Activated T-cell treated with anti-CD3 and anti-CD28 coated beads for 4 hours (primary cell): ENCODE measurements around the gene SNX13.

ENCODE experiments used
- DNase-seq: peaks from one replicate; pipeline ENCODE4 v3.0.0-alpha.2; 2020

The SNX13 gene

DNA sequence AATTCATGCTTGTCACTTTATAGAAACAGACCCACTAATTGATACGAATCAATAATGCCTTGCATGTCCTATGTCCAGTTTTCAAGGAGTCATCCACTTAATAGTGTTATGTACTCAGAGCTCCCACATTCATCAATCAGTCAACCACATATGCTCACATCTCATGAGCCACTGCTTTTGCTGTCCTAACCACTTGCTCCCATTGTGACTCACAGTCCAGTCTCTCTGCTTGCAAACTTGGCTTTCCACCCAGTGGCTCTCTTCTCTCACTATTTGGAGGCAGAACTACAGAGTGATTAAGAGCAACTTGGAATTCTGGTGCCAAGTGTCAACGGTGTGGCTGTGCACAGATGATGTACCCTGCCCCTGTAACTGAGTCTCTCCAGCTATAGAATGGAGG lies 166.0 kb downstream of the SNX13 start:
- no peak for DNase-seq

DNA sequence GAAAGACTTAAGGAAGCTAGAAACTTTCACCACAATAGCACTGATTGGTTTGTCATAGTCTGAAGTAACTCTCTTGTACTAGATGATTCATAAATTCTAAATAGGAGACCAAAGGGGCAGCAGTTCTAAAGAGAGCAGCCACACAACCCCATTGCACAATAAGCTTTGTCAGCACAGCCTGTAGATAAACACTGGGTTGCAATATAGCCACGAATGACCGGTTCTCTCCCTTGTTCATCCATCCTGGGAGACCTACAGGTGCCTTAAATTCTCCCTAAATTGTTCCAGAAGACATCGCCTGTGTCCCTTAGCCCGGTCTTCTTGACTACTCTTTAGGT lies 167.0 kb downstream of the SNX13 start:
- DNase-seq: no peak

DNA sequence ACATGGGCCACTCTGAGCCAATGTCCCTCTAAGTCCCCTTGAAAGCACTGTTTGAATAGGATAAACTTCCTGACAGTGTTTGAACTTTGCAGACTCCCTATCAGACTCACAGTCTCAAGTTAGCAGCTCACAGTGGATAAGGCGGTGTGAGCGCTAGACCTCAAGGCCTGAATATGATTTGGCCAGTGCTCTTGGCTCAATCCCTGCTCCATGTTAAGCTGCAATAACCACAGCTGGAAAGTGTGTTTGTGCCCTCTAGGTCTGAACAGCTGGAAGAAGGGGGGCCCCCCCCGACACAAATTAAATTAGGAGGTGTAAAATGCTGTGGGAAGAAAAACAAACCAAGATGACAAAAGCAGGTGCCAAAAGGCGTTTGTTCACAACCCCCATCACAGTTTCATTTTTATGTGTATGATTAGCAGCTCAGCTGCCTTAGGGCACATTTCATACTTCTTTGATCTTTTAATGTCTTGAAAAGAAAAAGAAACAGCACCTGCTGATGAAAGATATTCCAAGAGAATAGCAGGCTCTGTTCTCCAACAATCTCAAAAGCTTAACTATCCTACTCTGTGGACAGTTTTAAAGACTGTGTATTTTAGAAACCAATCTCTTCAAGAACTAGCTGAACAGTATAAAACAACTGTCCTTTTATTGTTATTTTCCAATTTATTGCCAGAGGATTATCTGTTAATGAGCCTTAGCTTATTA lies 167.6 kb downstream of the SNX13 start:
- no peak for DNase-seq

DNA sequence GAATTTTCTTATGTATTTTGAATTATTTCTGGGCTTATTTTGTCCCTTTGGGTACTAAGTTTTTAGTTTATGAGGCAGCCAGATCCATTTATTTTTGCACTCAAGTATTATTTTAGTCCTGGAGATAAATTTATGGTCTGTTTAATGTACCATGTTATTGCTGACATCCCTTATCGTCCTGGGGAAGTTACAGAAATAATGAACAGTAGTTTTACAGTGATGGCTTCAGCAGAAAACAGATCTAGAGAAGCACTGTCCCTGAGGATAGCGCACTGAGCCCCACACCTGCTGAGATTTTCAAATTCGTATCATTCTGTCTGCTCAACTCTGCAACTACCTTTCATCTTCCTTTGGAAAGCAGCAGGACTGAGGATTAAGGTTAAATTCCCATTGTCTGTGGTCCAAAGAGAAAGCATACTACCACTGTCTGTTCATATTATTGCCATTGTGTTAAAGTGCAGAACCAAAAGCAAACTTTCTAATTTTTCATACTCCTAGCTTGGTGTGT lies 168.3 kb downstream of the SNX13 start:
- no peak for DNase-seq

DNA sequence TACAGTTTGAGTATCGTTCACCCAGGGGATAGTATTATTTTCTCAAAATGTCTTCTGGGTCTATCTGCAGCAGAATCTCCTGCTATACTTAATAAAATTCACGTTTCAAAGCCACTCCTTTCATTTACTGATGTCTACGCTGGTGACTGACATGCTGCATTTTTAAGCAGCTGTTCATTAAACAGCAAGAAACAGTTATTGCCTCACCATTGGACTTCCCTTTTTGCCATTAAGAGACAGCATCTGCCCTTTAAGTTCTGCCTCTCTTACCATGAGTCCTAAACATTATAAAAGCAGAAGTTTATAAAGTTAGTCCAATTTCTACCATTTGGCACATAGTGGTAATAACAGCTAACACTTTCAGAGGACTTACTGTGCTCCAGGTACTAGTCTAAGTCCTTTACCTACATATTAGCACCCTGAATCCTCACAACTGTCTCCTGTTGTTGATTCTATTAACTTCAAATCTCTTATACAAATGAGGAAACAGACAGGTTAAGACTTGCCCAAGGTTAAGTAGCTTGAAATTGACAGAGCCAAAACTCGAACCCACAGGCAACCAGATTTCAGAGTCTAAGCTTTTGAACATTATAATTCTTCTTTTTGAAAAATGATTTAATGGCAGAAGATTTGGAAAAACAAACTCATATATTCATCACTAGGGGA lies 169.5 kb downstream of the SNX13 start:
- DNase-seq: no peak

DNA sequence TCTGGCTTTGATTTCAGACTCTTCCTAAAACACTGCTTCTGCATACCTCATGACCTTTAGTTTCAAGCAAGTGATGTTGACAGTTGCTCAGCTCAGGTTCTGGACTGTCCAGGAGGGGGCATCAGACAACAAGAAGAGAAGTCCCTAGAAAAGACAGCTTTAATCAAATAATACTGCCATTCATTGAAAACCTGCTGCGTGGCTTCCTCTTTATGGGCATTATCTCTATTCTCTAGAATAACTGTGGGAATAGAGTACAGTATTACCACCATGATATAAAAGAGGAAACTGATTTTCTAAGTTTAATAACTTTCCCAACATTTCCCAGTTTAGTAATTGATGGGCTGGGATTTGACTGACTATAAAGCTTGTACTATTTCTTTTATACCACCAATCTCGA lies 170.4 kb downstream of the SNX13 start:
- peak; percentile 17 for DNase-seq

DNA sequence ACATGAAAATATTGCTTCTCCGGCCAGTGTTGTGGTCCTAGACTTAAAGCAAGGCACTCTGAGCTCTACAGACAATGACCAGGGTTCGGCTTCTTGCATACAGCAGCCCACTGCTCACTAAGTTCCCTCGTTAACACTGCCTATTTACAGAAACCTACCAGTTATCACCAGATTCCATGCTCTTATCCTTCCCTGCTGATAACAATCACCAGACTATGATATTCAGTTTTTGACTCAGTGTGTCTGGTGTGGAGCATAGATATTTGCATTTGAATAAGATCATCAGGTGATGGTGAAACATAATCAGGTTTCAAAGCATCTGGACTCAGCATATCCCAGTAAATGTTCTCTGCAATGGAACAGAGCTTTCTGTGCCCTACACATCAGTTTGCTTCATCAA lies 182.3 kb downstream of the SNX13 start:
- DNase-seq: no peak

DNA sequence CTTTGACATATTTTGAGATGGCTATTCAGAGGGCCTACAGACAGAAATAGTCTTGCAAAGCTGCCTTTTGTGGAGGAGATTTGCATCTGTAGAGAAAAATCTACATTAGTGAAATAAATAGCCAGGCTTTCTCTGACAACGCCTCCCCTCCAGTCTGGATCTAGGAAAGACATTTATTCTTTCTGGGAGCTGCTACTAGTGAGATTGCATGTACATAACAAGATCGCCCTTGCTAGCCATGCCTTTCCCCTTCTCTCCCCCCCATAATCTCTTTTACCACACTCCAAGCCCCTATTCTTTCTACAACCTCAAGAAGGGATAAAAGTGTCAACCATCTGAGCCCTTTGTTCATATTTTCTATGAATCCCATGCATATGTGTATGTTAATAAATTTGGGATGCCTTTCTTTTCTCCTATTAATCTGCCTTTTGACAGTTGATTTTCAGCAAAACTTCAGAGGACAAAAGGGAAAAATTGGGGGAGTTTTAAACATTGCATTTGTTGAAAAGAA lies 194.2 kb downstream of the SNX13 start:
- DNase-seq: no peak

DNA sequence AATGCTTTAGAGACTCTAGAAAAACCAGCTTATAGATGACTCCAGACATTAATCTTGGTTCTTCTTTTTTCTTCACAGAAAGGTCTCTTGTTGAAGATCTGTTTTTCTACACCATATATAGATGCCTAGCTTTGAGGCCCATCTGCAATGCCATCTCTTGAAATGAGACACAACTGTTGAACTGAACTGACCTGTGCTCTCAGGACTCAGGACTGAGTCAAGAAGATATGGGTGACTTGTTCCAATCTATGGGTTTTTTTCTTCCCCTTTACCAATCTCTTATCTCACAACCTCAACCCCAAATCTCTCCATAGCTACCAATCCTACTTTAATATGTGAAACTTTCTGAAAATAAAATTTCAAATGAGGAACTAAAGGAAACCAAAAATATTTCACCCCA lies 194.7 kb downstream of the SNX13 start:
- no peak for DNase-seq

DNA sequence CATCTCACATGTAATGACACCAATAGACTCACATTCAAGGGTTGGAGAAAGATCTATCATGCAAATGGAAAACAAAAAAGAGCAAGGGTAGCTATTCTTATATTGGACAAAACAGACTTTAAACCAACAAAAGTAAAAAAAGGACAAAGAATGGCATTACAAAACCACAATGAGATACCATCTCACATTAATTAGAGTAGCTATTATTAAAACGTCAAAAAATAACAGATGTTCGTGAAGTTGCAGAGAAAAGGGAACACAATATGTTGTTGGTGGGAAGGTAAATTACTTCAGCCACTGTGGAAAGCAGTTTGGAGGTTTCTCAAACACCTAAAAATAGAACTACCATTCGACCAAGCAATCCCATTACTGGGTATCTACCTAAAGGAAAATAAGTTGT lies 197.0 kb downstream of the SNX13 start:
- DNase-seq: no peak

DNA sequence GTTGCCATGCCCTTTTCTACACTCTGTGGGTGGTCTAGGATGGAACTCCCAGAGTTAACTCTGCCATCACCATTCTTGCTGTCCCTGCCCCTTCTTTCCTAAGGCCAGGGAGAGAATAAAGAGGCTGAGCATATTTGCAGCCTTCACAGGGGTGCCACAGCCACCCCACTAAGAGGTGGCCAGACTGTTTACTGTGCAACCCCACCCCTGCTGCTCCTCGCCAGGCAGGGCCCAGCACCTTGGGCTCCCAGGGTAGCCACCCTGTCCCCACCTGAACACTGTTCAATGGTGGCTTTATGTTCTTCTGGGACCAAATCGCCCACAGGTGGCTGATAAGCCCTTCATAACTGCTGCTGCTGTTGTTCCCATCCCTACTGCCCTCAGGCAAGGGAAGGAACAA lies 198.9 kb downstream of the SNX13 start:
- DNase-seq: no peak
